Gastrocnemius medialis (tissue), 4 donors: ENCODE data around the gene SPEG.

Experiments used
- POLR2A ChIP-seq, 2 donors: fragments of 450-650 bp; IDR thresholded peaks; one replicate each; pipeline ENCODE4 v1.6.1; 2017; ENCODE audit warnings: antibody characterized with exemption in 2 of 2, mild to moderate bottlenecking in 2 of 2, moderate library complexity in 2 of 2
- TF ChIP-seq, protein P1 (sequence below), 5 experiments: fragments of 450-650 bp in 3 of 5; fragments of 200-600 bp in 2 of 5; sonication (generic) in 2 of 5; IDR thresholded peaks in 4 of 5; conservative IDR thresholded peaks in 1 of 5; 1 replicate in 4 of 5; 2 replicates in 1 of 5; pipeline ENCODE4 v1.5.1; 2016 to 2019; ENCODE audit warnings: antibody characterized with exemption in 5 of 5, mild to moderate bottlenecking in 3 of 5, moderate library complexity in 3 of 5

DNA sequence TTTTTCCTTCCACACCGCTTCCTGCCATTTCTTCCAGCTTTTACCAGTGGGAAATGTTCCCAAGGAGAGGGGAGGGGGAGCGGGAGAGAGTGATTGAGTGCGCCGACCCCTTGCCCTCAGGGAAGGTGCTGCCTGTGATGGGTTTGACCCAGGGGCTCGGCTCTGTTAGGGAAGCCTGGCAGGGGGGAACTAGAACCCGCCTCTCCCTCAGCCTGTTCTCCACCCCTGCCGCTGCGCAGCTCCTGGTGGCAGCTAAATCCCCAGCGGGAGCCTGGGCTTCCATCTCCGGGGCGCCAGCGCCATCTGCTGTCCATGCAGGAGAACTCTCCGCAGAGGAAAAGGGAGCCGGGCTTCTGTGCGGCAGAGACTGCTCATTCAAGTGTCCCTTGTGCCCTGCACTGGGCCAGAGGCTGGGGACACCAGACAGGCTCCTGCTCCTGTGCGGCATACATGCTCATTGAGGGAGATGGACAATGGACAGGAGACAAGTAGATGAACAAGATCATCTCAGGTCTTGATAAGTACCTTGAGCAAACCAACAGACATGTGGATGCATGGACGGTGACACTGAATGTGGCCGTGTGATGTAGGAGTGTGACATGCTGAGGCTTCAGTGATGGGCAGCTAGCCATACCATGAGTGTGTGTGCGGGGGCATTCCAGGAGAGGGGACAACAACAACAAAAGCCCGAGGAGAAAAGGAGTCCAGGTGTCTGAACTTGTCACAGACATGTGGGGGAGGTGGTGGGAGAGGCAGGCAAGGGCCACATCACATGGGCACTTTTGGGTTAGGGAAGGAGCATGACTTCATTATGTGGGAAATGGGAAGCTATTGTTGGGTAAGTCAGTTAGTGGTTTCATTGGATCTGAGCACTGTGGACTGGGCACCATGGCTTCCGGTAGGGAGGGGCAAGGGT is 95.7 kb downstream of the SPEG start:
- TF ChIP-seq, protein P1, sequence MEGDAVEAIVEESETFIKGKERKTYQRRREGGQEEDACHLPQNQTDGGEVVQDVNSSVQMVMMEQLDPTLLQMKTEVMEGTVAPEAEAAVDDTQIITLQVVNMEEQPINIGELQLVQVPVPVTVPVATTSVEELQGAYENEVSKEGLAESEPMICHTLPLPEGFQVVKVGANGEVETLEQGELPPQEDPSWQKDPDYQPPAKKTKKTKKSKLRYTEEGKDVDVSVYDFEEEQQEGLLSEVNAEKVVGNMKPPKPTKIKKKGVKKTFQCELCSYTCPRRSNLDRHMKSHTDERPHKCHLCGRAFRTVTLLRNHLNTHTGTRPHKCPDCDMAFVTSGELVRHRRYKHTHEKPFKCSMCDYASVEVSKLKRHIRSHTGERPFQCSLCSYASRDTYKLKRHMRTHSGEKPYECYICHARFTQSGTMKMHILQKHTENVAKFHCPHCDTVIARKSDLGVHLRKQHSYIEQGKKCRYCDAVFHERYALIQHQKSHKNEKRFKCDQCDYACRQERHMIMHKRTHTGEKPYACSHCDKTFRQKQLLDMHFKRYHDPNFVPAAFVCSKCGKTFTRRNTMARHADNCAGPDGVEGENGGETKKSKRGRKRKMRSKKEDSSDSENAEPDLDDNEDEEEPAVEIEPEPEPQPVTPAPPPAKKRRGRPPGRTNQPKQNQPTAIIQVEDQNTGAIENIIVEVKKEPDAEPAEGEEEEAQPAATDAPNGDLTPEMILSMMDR (IDR thresholded peaks at IDR 0.05 in 4 of 5, conservative IDR thresholded peaks at IDR 0.05 in 1 of 5): peak; percentile 97 to 99 (median 98)
- TF ChIP-seq POLR2A (IDR thresholded peaks at IDR 0.05): no peak
